GM21825 (cell line): Measurements from ENCODE around the gene ARPC1B.
A peak's percentile ranks its signal among the peaks of the same experiment; 100 is the strongest.
"Not testable (repeated sequence)": the region's sequence is repeated elsewhere in the genome, so short reads cannot be mapped to it uniquely, and the experiment has no call there.

Experiments used
- ATAC-seq: cut with Tn5 transposase; IDR thresholded peaks from one replicate; pipeline ENCODE4 v1.9.1; 2021; ENCODE audit warnings: mild to moderate bottlenecking, moderate library complexity; ENCODE audit not compliant: unreplicated experiment

ARPC1B gene

DNA sequence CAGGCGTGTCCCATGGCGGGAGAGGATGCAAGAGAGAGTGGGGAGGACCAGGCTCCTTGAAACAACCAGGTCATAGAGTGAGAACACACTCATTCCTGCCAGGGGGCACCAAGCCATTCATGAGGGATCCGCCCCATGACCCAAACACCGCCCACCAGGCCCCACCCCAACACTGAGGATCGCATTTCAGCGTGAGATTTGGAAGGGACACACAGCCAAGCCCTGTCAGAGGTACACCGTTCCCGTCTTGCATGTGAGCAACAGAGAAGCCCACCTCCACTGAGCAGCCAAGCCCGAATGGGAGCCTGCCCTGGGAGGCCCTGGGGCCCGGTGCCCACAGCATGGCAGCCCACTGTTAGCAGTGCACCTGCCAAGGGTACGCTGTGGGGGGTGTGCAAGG, 7.9 kb upstream of the ARPC1B start:
- ATAC-seq, result no peak

DNA sequence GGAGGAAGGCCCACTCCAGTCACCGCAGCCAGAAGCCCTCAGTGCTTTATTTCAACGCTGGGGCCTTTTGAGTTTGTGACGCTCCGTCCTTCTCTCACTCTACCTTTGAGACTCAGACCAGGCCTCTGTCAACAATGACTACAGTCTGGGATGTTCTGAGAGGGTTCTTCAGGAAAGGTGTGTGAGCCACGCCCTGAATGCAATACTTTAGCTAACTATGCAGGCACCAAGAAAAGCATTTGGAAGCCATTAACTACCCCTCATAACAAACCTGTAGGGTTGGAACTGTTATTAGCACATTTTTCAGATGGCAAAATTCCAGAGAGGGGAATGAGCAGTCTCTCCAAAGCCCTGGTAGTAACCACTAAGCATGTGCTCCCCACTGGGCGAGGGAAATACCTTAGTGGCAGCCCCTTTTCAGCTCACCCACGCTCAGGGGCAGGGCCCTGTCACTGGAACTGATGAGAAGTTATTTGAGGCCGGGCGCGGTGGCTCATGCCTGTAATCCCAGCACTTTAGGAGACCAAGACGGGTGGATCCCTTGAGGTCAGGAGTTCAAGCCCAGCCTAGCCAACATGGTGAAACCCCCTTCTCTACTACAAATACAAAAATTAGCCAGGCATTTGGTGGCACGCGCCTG, 5.7 kb upstream of the ARPC1B start:
- ATAC-seq, result no peak

DNA sequence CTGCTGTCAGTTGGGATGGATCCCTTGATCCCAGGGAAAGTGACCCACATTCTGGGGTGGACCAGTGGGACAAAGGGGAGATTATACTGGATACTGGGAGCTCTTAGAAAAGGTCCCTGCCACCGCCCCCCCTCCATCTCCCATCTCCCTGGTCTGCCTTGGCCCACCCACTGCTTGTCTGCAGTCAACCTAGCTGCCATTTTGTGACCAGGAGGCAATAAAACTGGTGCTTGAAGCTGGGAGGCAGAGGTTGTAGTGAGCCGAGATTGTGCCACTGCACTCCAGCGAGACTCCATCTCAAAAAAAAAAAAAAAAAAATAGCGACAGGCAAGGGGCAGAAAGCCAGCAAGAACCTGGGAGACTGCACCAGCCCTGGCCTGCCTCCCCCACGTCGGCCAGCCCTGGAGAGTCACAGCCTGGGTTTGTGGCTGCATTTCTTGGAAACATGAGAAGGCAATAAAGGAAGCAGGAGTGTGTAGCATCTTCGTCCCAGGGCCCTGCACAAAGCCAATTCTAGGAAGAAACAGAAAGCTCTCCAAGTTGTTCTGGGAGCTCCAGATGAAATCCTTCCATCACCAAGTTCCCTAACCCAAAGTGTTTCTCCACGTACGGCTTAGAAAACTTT, 4.7 kb upstream of the ARPC1B start:
- ATAC-seq, result no peak

DNA sequence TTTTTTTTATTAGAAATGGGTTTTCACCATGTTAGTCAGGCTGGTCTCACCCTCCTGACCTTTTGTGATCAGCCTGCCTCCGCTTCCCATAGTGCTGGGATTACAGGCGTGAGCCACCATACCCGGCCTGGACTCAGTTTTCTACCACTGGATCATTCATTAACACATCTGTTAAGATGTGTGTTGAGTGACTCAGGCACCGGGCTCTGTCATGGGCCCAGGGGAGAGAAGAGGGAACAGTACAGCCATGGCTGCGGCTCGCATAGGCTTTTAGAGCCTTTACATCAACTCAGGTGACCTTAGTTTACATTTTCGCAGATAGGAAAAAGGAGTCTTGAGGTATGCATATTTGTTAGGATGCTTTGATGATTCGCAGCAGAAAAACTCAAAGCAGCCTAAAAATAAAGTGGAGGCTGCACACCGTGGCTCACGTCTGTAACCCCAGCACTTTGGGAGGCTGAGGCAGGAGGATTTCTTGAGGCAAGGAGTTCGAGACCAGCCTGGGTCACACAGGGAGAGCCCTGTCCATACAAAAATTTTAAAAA, 3.1 kb upstream of the ARPC1B start:
- ATAC-seq, result no peak

DNA sequence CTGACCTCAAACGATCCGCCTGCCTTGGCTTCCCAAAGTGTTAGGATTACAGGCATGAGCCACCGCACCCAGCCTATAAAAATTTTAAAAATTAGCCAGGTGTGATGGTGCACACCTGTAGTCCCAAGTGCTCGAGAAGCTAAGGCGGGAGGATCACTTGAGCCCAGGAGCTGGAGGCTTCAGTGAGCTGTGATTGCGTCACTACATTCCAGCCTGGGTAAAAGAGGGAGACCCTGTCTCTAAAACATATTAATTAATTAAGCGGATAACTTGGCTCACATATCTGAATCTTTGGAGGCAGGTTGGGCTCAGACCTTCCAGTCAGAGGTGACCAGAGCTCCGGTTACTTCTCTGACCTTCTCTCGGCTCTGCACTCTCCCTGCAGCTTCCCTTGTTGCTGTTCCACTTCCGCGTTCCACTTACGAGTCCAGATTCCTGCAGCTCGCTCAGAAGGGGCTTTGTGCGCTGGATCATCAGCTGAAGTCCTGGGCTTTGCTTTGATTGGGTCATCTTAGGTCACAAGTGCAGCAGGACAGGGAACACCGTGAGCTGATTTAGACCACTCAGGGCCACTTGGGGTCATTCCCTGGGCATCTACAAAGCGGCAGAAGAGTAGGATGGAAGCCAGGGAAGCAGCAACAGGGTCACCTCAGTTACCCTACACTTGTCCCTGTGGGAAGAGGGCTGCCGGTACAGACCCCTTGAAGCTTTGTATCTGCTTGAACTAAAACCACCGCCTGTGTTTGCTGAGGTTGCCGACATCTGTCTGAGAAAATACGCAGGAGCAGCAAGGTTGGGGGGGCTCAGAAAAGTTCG, 2.0 kb upstream of the ARPC1B start:
- no peak for ATAC-seq

DNA sequence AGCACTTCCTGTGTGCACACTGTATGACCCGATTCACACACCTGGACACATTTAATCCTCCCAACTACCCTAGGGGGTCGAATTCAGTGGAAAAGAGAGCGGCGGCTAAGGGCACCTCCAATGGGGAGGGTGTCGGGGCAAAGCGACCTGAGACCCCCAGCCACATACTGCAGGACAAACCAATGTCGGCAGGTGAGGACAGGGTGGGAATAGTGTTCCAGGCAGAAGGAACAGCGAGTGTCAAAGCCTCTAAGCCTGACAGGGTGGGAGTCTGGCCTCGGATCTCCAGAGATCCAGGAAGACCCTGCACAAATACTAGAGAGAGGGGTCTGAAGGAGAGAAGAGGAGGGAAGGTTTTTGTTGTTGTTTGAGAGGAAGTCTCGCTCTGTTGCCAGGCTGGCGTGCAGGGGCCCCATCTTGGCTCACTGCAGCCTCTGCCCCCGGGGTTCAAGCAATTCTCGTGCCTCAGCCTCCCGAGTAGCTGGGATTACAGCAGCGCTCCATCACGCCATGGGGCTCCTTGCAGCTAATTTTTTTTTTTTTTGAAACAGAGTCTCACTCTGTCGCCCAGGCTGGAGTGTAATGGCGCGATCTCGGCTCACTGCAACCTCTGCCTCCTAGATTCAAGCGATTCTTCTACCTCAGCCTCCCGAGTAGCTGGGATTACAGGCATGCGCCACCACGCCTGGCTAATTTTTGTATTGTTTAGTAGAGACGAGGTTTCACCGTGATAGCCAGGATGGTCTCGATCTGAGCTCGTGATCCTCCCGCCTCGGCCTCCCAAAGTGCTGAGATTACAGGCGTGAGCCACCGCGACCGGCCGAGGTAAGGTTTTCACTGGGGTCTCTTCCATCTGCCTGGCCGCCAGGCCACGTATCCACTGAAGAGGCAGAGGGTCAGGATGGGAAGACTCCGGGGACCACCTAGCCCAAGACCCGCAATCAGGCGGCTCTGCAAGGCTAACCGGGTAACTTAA, 1.2 kb upstream of the ARPC1B start:
- no peak for ATAC-seq

DNA sequence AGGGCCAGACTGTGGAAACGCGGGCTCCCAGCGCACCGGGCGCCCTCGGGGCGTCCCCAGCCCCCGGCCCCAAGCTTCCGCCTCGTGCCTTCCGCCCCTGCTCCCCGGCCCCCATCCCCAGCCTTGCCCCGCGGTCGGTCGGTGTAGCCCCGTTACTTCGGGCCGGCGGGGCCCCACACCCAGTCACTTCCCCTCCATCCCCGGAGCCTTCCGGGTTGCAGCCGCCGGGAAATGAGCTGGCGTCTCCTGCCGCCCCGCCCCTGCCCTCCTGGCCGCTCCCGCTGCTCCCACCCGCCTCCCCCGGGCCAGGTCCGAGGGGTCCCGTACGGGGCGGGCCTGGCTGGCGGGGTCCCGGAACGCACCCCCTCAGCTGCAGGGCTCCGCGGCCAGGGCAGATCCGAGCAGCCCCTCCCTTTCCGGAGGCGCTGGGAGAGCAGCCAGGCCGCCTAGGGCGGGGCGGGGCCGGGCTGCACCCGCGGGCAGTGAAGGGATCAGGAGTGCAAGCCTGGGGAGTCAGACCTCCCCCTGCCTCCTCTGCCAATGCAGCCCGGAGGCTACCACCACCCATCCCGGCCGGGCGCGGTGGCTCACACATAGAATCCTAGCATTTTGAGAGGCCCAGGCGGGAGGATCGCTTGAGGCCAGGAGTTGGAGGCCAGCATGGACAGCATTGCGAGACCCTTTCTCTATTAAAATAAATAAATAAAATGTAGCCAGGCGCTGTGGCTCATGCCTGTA, 709 bp downstream of the ARPC1B start:
- peak; percentile 39 for ATAC-seq

DNA sequence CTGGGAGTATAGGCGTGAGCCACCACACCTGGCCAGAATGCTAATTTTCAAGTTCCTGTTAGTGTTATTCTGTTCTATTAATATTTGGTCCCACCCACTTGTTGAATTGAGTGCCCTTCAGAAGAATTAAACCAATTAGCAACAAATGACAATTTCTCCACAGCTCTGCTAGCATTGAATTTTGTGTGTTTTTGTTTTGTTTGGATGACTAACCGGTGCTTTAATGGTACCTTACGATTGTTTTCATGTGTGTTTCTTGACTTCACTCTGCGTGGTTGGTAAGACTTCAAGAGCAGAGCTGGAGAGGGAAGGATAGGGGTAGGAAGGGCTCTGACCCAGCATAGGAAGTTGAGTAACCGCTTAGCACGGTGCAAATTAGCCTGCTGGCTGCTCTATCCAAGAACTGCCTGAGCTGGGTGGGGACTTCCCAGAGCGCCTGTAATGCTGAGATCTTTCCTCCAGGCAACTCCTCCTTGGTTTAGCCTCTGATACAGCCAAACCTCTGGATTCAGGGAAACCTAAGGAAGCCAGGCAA, 4.6 kb downstream of the ARPC1B start:
- ATAC-seq, result no peak

DNA sequence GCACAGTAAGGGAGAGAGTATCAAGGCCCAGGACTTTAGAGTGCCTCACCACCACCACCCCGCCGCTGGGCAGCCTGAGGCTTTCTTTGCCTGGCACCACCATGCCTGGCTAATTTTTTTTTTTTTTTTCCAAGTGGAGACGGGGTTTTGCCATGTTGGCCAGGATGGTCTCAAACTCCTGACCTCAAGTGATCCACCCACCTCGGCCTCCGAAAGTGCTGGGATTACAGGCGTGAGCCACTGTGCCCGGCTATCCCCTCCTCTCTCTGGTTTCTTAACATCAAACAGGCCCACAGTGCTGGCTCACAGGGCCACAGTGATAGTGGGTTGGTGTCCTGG, 5.1 kb downstream of the ARPC1B start:
- ATAC-seq, result not testable (repeated sequence)

DNA sequence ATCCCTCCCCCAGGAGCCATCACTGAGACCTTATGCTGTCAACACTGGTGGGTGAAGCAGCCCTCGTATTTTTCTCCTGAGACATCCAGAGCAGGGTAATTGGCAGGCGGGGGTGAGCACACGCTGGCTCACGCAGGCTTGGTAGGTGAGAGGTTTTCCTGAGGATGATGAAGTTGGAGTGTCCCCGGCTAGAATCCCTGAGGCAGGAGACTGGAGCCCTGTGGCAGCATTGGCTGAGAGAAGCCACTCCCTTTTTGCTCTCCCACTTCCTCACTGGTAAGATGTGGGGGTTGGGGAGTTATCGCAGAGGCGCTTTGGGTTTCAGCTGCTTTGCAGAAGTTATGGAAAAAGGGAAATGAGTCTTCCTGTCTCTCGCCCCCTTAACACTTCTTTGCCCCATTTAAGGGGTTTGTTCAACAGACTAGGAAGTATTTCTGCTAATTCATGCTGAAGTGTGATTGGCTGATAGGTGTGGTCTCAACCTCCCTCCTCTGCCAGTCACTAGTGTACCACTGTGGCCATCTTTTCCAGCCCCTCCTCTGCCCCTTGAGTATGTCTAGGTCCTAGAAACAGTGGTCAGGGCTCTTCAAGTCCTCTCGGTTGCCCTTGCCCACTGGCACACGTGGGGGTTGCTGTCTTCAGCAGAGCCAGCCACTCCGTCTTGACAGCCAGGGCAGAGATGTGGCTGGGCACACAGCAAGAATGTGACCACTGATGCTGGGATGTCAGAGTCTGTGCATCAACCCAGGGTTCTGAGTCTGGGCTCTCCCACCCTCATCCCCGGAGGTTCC, 5.7 kb downstream of the ARPC1B start:
- peak; percentile 42 for ATAC-seq

DNA sequence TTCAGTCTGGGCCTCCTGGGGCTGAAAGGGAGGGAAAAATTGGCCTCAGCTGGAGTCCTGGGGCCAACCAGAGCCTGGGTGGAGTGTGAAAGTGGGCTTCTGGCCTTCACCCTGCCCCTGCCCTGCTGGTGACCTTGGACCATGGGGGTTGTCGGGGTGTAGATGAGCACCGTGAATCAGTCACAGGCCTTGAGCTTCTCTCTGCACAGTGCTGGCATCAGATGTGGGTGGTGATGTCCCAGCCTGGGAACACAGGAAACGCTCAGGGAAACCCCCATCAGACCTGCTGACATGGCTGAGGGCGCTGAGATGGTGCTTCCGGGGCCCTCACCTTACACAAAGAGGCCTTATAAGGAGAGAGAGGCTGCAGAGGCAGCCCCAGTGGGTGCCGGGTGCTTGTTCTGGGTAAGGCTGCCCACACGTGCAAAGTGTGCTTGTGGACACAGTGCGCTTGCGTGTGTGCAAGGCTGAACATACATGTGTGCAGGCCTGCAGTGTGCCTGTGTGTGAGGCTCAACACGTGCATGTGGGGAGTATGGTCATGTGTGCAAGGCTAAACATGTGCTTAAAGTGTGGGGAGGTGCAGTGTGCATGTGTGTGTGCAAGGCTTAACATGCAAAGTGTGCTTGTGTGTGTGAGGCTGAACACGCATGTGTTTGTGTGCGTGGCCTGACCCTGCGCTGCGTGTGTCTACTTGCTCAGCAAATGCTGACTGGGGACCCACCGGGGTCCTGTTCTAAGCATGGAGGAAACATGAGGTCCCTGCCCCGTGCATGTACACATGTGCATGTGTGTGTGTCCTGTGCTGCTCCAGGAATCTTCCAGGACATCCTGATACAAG, 6.5 kb downstream of the ARPC1B start:
- ATAC-seq, result peak; percentile 74

DNA sequence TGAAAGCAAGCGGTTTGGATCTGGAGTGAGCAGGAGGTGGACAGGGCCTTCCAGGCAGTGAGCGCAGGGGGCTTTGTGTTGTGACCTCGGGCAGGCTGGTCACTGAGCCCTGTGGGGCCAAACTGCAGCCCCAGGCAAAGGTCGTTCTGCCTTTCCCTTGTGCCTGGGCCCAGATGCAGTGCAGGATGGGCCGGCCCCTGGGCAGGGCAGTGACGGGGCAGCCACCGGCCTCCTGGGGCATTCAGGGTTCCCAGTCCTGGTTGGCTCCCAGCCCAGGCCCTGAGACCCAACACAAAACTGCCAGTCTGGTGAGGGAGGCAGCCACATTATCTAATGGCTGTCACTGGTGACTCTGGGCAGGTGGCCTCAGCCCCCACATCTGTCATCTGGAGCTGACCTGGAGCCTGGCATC, 7.1 kb downstream of the ARPC1B start:
- no peak for ATAC-seq

DNA sequence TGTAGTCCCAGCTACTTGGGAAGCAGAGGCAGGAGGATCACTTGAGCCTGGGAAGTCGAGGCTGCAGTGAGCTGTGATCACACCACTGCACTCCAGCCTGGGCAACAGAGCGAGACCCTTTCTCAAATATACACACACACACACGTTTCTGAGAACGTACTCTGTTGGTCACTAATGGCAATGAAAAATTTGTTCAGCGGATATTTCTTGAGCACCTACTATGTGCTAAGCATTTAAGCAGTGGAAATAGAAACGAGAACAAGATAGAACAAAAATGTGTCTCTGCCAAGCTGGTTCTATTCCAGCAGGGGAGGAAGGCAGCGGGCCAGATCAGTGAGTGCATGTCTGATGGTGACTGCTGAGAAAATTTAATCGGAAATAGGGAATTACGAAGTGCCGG, 8.7 kb downstream of the ARPC1B start:
- no peak for ATAC-seq

DNA sequence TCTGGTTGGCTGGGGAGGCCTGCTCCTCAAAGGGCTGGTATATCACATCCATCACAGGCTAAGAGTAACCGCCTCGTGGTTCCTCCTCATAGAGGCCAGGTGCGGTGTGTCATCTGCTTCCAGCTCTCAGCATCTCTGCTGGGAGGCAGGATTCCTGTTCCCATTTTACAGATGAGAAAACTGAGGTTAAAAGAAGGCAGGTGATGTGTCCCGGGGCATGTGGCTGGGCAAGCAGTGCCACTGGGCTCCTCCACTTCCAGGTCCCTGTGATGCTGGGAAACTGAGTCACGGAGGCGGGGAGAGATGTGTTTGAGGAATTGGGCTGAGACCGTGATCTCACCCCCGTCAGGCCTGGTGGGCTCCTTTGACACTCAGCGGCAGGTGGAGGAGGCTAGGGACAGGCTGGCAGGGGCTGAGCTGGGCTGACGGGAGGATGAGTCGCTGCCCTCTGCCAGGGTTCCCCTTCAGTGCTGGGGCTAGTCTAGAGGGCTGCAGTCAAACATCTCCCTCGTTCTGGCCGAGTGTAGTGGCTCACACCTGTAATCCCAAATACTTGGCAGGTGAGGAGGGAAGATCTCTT, 9.4 kb downstream of the ARPC1B start:
- ATAC-seq, result no peak

DNA sequence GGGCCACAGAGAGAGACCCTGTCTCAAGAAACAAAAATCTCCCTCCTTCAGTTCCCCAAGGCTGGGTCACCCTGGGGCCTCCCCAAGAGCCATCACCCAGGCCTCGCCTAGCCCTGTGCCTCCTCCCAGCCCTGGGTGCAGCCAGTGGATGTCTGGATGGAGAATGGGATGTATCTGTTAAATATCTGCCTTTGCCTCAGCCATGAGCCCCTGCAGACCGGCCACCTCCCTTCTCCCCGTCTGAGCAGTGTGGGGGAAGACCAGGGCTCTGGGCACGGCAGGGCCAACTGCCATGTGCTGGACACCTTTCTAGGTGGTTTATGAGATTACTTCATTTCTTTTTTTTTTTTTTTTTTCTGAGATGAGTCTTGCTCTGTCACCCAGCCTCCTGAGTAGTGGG, 10.0 kb downstream of the ARPC1B start:
- no peak for ATAC-seq

DNA sequence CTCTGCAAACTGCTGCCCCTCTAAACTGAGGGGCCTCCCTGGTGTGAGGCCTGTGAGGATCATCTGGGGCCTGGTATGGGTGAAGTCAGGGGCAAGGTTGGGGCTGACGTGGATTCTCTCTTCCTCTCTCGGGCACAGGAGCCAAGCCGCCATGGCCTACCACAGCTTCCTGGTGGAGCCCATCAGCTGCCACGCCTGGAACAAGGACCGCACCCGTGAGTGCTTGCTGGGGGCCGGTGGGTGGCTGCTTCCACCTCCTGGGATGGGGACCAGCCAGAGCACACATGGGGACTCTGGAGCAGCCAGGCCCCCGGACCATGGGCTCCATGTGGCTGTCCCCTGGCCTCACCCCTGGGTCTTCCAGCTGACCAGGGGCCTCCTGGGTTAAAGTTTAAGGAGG, 11.0 kb downstream of the ARPC1B start:
- no peak for ATAC-seq

DNA sequence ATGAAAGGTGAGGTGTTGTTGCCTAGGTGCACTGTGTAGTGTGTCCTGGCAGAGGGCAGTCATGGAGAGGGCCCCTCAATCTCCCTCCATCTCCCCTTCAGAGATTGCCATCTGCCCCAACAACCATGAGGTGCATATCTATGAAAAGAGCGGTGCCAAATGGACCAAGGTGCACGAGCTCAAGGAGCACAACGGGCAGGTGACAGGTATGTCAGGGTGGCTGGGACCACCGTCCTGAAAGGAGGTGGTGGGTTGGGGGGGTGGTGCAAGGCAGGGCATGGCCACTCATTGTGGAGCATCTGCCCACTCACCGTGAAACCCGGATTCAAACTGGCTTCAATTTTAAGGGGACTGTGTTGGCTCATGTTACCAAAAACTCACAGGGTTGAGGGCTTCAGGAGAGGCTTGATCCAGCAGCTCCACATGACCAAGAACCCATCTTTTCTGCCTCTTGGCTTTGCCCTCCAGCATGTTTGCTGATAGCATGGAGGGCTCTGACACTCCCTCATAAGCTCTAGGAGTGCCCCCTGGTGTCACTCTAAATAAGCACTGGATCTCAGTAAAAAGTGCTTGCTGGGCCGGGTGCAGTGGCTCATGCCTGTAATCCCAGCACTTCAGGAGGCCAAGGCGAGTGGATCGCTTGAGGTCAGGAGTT, 12.2 kb downstream of the ARPC1B start:
- no peak for ATAC-seq
